22Rv1 (cell line): ENCODE data around the gene LRRC32.

ENCODE experiments used
- ZFX ChIP-seq: fragments of 450-650 bp; IDR thresholded peaks from 2 replicates; pipeline ENCODE4 v1.6.1; 2017; ENCODE audit warnings: antibody characterized with exemption, borderline replicate concordance
- TF ChIP-seq, protein P1 (sequence below): fragments of 450-650 bp; IDR thresholded peaks from 2 replicates; pipeline ENCODE4 v1.5.1; 2017; ENCODE audit warnings: mild to moderate bottlenecking

DNA sequence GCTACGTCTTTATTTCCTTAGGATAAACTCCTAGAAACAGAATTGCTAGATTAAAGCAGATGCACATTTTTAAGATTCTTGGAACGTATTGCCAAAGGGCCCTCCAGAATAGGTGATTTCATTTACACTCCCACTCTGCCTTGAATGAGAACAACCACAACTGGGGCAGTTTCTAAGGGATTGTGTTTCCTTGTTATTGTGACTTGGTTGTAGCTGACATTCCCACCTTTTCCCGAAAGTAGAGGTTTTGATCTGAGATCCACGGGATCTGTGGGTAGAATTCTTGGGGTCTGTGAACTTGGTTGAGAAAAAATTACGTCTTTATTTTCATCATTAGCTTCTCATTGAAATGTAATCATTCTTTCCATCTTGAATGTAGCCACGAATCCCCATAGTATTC, 21.5 kb downstream of the LRRC32 start:
- TF ChIP-seq, protein P1, sequence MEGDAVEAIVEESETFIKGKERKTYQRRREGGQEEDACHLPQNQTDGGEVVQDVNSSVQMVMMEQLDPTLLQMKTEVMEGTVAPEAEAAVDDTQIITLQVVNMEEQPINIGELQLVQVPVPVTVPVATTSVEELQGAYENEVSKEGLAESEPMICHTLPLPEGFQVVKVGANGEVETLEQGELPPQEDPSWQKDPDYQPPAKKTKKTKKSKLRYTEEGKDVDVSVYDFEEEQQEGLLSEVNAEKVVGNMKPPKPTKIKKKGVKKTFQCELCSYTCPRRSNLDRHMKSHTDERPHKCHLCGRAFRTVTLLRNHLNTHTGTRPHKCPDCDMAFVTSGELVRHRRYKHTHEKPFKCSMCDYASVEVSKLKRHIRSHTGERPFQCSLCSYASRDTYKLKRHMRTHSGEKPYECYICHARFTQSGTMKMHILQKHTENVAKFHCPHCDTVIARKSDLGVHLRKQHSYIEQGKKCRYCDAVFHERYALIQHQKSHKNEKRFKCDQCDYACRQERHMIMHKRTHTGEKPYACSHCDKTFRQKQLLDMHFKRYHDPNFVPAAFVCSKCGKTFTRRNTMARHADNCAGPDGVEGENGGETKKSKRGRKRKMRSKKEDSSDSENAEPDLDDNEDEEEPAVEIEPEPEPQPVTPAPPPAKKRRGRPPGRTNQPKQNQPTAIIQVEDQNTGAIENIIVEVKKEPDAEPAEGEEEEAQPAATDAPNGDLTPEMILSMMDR, result no peak
- TF ChIP-seq ZFX, result no peak
